Lower leg skin (tissue), 3 donors: Measurements from ENCODE around the gene FGGY.

Experiments
- CTCF ChIP-seq, 3 donors: fragments of 450-650 bp; IDR thresholded peaks; one replicate each; pipeline ENCODE4 v1.5.1; 2016; ENCODE audit warnings: antibody characterized with exemption in 3 of 3, mild to moderate bottlenecking in 3 of 3, moderate library complexity in 2 of 3
- POLR2A ChIP-seq, 2 donors: fragments of 450-650 bp; IDR thresholded peaks; one replicate each; pipeline ENCODE4 v1.6.1; 2016 to 2017; ENCODE audit warnings: antibody characterized with exemption in 2 of 2, mild to moderate bottlenecking in 1 of 2, moderate library complexity in 1 of 2

GRCh38 chr1:59484096-59484495 lies 187.2 kb downstream of the FGGY start:
- no peak for TF ChIP-seq CTCF (IDR thresholded peaks at IDR 0.05)
- no peak for TF ChIP-seq POLR2A (IDR thresholded peaks at IDR 0.05)
